A673 (cell line): Measurements from ENCODE around the gene RNGTT. TPM values are rescaled to one million over a fixed set of nuclear protein-coding genes. Genes with fewer than 3 reads are reported as not detected.

Experiments
- BruUV-seq: library from RNA; stranded (reverse); fragments of 400-500 nt; replicated peaks from 2 replicates; lab custom pipeline; 2021; lab: Mats Ljungman, UMichigan
- CTCF ChIA-PET: fragments of 300-600 bp; sonication (Branson Sonifier 250); formaldehyde crosslinking; loops from one replicate; lab custom pipeline; 2022; ENCODE audit warnings: antibody characterized with exemption; lab: Charles Lee
- POLR2A ChIA-PET: fragments of 300-600 bp; sonication (Branson Sonifier 250); formaldehyde crosslinking; loops from one replicate; lab custom pipeline; 2022; ENCODE audit warnings: antibody characterized with exemption; ENCODE audit not compliant: low non-redundant PET; lab: Charles Lee
- DNase-seq: peaks from one replicate; pipeline ENCODE4 v3.0.0-alpha.2; 2015; ENCODE audit warnings: low spot score
- H3K27ac ChIP-seq: fragments of 200-600 bp; sonication (generic); 2 replicates; pipeline ENCODE4 v1.5.1; 2016; ENCODE audit warnings: mixed run types, low read depth, mild to moderate bottlenecking, mixed read lengths, antibody characterized with exemption, low read length; ENCODE audit not compliant: poor library complexity, severe bottlenecking
- H3K27me3 ChIP-seq: fragments of 200-600 bp; sonication (generic); replicated peaks from 2 replicates; pipeline ENCODE4 v1.6.1; 2017; ENCODE audit warnings: mixed run types, low read depth, mild to moderate bottlenecking, mixed read lengths, antibody characterized with exemption, low read length; ENCODE audit not compliant: insufficient read depth, poor library complexity
- H3K36me3 ChIP-seq: fragments of 200-600 bp; sonication (generic); 2 replicates; pipeline ENCODE4 v1.6.1; 2016; ENCODE audit warnings: mixed run types, mild to moderate bottlenecking, mixed read lengths, antibody characterized with exemption, low read length; ENCODE audit not compliant: insufficient read depth, poor library complexity, severe bottlenecking
- H3K4me1 ChIP-seq: fragments of 200-600 bp; sonication (generic); 2 replicates; pipeline ENCODE4 v1.6.1; 2017; ENCODE audit warnings: mixed run types, mild to moderate bottlenecking, mixed read lengths, antibody characterized with exemption, low read length; ENCODE audit not compliant: insufficient read depth, poor library complexity, severe bottlenecking
- H3K4me3 ChIP-seq: fragments of 200-600 bp; sonication (generic); 2 replicates; pipeline ENCODE4 v1.5.1; 2016; ENCODE audit warnings: low read depth, mixed run types, mild to moderate bottlenecking, mixed read lengths, low read length; ENCODE audit not compliant: poor library complexity, severe bottlenecking
- H3K9me3 ChIP-seq: fragments of 200-600 bp; sonication (generic); 2 replicates; pipeline ENCODE4 v1.6.1; 2016; ENCODE audit warnings: mixed run types, low read depth, mild to moderate bottlenecking, mixed read lengths, antibody characterized with exemption, low read length; ENCODE audit not compliant: poor library complexity, severe bottlenecking
- EZH2 ChIP-seq: fragments of 200-600 bp; sonication (generic); IDR thresholded peaks from 2 replicates; pipeline ENCODE4 v1.6.1; 2017; ENCODE audit warnings: borderline replicate concordance, low read depth, mild to moderate bottlenecking, mixed read lengths, antibody characterized with exemption, low read length; ENCODE audit not compliant: poor library complexity, severe bottlenecking
- intact Hi-C: fragments of 100-400 bp; cut with micrococcal nuclease; formaldehyde crosslinking; loops from one replicate; pipeline ENCODE4 v1.10.0; 2022; ENCODE audit not compliant: unreplicated experiment
- total RNA-seq: library from RNA; stranded (reverse); gene quantifications from 2 replicates; pipeline ENCODE4 v1.2.3, GENCODE V29; 2021
- TF ChIP-seq, protein P1 (sequence below): fragments of 300-800, 200-600 bp; sonication (generic); conservative IDR thresholded peaks from 2 replicates; pipeline ENCODE4 v1.5.1; 2017; ENCODE audit warnings: low read depth, mild to moderate bottlenecking, antibody characterized with exemption, low read length, moderate library complexity, mixed read lengths

RNGTT gene
- total RNA-seq, 1 experiment from 2014 or later: 31.8 TPM

DNA sequence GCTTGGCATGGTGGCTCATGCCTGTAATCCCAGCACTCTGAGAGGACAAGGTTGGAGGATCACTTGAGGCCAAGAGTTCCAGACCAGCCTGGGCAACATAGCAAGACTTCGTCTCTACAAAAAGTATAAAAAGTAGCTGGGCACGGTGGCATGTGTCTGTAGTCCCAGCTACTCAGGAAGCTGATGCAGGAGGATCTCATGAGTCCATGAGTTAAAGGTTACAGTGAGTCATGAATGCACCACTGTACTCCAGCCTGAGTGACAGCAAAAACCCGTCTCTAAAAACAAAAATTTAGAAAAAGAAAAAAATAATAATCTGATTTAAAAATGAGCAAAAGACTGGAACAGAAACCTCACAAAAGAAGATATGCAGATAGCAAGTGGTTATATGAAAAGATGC is 279.7 kb downstream of the RNGTT start:
- H3K4me3 ChIP-seq: no peak overlapping the region
- BruUV-seq: no TSS peak
- H3K9me3 ChIP-seq: no peaks in the 10 kb centered on the region
- DNase-seq: no peak
- no peaks in the 10 kb centered on the region for H3K4me1 ChIP-seq
- no peaks in the 10 kb centered on the region for H3K27me3 ChIP-seq
- intact Hi-C loops: no loop called here
- TF ChIP-seq, protein P1, sequence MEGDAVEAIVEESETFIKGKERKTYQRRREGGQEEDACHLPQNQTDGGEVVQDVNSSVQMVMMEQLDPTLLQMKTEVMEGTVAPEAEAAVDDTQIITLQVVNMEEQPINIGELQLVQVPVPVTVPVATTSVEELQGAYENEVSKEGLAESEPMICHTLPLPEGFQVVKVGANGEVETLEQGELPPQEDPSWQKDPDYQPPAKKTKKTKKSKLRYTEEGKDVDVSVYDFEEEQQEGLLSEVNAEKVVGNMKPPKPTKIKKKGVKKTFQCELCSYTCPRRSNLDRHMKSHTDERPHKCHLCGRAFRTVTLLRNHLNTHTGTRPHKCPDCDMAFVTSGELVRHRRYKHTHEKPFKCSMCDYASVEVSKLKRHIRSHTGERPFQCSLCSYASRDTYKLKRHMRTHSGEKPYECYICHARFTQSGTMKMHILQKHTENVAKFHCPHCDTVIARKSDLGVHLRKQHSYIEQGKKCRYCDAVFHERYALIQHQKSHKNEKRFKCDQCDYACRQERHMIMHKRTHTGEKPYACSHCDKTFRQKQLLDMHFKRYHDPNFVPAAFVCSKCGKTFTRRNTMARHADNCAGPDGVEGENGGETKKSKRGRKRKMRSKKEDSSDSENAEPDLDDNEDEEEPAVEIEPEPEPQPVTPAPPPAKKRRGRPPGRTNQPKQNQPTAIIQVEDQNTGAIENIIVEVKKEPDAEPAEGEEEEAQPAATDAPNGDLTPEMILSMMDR: no peak
- no peak for TF ChIP-seq EZH2
- ChIA-PET CTCF (no interaction called here), POLR2A (no interaction called here)
- no peak overlapping the region for H3K27ac ChIP-seq
- H3K36me3 ChIP-seq: no peaks in the 10 kb centered on the region

DNA sequence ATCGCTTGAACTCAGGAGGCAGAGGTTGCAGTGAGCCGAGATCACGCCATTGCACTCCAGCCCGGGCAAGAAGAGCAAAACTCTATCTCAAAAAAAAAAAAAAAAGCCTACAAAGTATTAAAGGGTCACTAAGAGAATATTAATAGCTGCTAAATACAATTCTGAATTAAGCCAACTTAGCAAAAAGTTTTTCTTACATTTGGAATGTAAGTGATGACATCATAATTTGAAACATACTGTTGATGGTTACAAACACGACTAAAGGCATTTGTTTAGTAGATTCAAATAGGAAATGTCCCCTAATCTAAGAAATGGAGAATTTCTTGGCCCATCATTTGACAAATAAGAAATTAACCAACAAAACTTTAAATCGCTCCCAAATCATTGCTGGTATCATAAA is 282.8 kb downstream of the RNGTT start:
- intact Hi-C loops: no loop called here
- DNase-seq: no peak
- no peaks in the 10 kb centered on the region for H3K27me3 ChIP-seq
- H3K9me3 ChIP-seq: no peaks in the 10 kb centered on the region
- H3K27ac ChIP-seq: no peak overlapping the region
- TF ChIP-seq, protein P1: no peak
- no peak for TF ChIP-seq EZH2
- H3K4me3 ChIP-seq: no peak overlapping the region
- CTCF ChIA-PET: no interaction called here
- no peaks in the 10 kb centered on the region for H3K4me1 ChIP-seq
- POLR2A ChIA-PET: no interaction called here
- BruUV-seq: no TSS peak
- H3K36me3 ChIP-seq: no peaks in the 10 kb centered on the region

DNA sequence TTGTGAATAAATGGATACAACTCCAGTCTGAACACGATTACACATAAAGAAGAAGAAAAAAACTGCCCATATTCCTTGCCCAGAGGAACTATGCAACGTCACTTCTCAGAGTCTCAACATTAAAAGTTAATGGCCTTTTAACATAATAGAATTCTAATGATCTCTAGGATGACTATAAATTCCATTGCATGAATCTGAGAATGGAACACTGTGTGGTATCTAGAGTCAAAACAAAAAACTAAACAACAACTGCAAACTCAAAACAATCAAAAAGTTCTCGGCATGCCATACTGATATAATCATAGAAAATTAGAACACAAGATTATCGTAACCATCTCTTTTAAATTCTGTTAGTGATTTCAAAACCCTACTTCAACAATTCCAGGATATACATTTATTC is 283.6 kb downstream of the RNGTT start:
- no TSS peak for BruUV-seq
- POLR2A ChIA-PET: no interaction called here
- no peaks in the 10 kb centered on the region for H3K27me3 ChIP-seq
- no peaks in the 10 kb centered on the region for H3K4me1 ChIP-seq
- CTCF ChIA-PET: no interaction called here
- no peak overlapping the region for H3K4me3 ChIP-seq
- no peak for DNase-seq
- intact Hi-C loops: no loop called here
- no peak for TF ChIP-seq EZH2
- TF ChIP-seq, protein P1: no peak
- no peaks in the 10 kb centered on the region for H3K36me3 ChIP-seq
- no peaks in the 10 kb centered on the region for H3K9me3 ChIP-seq
- no peak overlapping the region for H3K27ac ChIP-seq
